ENCODE measurements around the gene PSME2.
A peak's percentile ranks its signal among the peaks of the same experiment; 100 is the strongest.

PSME2 gene, protein sequence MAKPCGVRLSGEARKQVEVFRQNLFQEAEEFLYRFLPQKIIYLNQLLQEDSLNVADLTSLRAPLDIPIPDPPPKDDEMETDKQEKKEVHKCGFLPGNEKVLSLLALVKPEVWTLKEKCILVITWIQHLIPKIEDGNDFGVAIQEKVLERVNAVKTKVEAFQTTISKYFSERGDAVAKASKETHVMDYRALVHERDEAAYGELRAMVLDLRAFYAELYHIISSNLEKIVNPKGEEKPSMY

DNA sequence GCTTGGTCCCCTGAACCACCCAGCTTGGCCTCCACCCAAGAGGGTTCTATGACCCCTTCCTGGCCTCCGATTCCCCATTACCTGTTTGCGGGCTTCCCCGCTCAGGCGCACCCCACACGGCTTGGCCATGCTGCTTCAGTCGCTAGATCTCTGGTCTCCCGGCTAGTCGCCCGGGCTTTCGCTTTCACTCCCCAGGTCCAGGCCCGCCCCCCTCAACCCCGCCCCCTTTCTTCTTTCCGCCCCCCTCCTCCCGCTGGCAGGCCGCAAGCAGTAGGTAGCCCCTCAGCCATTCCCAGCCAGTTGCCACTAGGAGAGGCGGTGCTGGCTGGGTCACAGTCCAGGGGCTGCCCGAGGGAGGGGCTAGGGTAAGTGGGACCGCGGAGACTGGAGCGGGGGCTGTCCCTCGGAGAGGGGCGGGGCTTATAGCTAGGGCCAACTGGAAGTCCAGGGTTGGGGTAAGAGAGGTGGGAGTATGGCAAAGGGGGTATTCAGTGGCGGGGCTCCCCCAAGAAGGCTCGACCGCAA is at the start of gene PSME2:
Gene PSME2 (minus strand): TSS at position 158 of the 525 bp plus-strand sequence. CDS start 29 bp downstream, at position 129.
- peak; percentile 94 for DNase-seq

DNA sequence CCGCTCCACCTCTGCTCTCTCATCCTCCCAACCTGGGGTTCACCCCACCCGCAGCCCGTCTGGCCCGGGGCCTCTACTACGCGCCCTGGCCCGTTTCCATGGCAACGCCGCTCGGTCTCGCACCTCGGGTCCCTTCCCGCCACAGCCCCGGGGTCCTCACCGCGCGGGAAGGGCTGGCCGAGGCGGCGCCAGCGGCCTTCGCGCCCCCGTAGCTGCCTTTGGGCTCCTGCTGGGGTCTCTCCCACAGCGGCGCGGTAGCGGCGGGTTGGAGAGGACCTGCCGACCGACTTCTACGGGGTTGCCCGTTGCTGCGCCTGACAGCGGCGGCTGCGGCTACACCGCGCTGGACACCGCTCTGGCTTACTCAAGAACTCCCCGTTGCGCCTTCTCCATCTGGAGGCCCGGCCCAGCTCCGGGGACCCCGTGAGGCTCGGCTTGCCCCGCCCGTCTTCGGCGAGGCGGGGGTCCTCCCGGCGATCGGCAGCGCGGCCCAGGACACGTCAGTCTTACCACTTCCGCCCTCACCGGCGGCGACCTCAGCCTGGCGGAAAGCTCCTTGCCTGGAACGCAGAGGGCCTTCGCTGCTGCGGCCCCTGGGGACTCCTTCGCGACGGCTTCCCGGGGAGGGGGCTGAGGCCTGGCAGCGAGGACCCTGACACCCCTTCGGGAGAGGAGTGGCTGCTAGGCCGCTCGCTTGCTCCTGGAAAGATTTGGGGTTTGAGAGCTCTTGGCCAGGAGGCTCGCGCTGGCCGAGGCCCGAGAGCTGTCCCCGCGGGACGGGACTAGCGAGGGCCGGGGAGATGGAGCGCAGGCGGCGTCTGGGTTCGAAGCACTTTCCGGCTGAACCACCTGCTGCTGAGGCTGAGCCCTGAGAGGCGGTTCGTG is 49.0 kb upstream of the PSME2 start, which contains the start of gene TM9SF1:
Gene TM9SF1 (minus strand): TSS at position 256 of the 885 bp plus-strand sequence. CDS start 422 bp downstream, outside the sequence.
- peak; percentile 55 for DNase-seq

DNA sequence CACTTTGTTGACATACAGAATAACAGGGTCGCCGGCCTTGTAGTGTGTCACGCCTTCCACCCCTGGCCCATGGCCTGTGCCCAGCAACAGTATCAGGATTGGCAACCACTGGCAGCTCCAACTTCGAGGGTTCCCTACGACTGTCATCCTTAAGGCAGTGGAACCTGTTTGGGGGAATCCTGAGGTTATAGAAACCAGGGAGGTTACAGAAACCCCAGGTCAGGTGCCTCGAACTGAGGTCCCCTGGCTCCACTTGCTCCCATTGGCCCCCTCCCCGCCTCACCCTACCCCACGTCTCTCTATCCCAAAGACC is 48.4 kb upstream of the PSME2 start:
- DNase-seq: no peak

DNA sequence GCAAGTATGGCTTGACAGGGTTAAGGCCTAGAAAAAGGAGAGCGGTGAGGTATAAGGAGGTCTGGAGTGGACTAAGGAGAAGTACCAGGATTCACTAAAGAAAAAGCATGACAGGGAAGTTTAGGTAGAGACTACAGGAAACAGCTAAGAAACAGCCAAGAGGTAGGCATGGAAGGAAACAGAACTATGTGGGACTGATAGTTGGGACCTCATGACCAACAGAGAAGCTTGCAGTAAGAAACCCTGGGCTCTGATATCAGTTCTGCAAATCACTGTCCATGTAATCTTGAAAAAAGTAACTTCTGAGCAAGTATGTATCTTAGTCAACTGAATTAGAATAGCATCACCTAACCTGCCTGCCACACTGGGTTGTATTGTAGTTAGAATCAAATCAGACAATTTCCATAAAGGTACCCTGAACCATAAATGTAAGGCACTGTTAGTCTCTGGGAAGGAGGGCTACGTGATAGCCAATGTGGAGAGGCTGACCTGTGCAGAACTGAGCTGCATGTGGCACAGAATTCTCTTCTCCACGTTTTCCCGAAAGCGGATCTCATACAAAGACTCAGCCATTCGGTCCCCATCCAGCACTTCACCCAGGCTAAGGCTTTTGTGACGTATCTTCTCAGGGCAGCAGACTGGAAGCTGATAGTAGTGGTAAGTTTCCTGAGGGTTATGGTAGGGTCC is 47.9 kb upstream of the PSME2 start:
- DNase-seq: no peak

DNA sequence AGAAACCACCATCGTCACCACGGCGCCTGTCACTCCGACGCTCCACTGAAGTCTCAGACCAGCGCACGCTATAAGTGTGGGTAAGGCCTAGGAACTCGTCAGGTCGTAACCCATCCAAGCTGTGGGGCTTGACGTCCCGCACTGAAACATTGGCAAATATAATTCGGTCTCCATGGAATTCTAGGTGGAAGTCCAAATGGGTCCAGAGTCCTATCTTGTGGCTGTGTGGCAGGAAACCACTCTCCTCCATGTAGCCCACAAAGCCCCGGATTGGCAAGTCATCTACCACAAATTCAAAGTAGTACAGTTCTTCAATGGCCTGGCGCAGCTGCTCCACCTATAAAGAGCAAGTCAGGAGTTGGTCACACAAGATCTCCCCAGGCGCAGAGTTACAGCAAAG is 46.5 kb upstream of the PSME2 start:
- no peak for DNase-seq

DNA sequence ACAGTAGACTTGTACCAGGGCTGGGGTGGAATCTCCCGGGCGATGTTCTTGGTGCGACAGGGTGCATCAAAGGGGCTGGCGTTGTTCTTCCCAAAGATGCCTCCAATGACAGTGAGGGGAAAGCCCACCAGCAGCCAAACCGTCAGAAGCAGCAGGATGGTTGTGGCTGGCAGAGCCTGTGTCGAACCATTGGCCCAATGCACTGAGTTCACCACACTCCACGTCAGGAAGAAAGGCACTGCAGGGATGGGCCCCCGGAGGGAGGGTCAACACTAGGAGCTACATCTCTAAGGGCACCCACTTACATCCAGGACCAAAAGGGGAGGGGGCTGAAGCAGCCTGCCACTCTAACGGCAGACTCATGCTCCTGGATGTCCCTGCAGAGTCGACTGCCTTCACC is 44.0 kb upstream of the PSME2 start:
- no peak for DNase-seq

DNA sequence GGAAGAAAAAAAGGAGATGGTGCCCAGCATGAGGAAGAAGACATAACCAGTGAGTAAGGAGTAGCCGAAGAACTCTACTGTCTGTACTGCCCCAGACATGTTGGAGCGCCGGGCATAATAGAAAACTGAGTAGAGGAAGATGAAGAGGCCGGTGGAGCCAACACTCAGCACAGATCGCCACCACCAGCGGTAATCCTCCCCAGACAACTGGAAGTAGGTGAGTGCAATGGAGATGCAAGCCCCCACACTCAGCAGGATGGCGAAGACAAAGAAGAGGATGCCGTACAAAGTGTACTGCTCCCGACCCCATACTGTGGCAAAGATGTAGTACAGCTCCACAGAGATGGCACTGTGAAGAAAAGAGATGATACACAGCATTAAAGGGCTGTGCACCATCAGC is 43.0 kb upstream of the PSME2 start:
- DNase-seq: no peak

DNA sequence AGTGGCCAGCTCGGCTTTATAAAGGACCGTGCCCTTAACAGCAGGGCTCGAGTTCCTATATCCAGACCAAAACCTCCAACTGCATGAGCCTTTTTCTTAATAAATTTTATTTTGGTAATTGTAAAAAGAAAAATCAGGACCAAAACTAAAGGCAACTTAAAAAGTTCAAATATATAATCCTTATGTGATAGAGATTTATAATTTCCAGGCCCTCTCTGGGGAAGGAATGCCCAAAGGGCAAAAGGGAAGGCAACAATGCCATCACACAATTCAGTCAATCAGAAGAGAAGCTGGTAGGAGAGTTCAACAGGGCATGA is 42.6 kb upstream of the PSME2 start:
- DNase-seq: no peak

DNA sequence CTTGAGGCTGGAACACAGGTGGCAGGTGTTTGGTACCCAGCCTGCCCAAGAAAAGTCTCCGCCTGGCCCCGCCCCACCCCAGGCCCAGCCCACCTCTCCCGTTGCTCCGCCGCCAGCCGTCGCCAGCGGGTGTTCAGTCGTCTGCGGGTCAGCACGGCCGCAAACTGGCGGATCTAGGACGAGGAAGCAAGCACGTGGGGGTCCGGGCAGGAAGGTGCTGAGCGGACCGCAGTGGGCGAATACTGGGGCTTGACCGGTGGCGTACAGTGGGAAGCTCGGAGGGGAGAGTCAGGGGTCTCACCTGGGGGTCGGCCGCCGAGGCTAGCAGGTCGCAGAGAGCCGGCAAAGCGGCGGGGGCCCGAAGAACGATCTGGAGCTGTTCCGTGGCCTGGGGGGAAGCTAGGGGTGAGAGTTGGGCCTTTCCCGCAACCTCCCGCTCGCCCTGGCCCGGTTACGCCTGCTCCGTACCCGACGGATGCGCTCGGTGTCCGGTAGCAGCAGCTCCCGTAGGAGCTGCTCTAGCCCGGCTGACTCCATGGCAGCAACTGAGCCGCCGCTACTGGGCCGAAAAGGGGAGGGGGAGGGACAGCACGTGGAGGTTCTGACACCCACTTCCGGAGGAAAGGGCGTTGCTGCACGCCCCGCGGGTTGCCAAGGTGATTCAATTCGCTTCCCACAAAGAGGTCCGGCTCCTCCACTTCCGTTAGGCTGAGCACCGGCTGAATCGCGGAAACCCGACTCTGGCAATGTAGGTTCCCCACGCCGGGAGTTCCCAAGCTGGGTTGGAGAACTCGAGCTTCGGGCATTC is 42.0 kb upstream of the PSME2 start, which contains the start of gene IPO4:
Gene IPO4 (minus strand): TSS at position 566 of the 808 bp plus-strand sequence. CDS start 29 bp downstream, at position 537.
- DNase-seq: peak; percentile 96

DNA sequence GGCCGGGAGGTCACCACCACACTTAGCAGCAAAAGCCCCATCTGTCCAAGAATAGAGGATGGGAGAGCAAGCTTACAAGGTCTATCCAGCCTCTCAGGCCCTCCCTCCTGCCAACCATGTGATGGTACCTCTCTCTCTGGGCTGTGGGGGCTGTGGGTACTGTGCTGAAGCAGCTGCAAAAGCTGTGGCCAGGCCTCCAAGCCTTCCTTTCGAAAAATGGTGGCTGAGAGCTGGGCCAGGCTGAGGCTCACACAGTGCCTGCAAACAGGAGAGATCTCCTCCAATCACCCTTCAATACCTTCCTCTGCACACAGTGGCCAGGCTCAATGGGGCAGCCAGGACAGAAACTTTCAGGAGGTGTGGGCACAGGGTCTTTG is 41.1 kb upstream of the PSME2 start:
- DNase-seq: no peak

DNA sequence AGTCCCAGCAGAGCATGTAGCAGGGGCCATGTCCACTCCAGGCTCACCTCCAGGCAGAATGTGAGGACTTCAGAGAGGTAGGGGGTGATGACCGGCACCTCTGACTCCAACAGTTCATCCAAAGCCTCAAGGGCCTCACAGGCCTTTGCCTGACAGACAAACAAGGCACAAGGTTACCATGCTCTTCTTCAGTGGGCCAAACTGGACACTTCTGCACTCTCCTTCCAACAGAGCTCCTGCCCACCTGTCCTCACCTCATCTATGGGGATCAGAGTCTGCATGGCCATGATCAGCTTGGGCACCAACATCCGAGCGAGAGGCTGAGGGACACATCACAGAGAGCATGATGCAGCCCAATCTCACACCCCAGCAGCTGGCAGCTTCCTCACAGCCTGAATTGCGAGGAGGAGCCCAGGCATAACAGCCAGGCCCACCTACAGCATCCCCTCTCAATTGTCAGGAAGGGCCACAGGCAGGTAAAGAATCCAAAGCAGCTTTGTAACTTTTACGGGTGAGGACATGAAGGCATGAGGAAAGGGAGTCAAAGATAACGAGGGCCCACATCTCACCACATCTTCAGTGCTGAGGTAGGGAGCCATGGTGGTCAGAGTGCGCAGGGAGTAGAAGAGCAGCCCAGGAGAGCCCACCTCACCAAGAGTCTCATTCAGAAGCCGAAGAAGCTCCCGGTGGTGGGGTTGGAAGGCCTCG is 40.6 kb upstream of the PSME2 start:
- no peak for DNase-seq

DNA sequence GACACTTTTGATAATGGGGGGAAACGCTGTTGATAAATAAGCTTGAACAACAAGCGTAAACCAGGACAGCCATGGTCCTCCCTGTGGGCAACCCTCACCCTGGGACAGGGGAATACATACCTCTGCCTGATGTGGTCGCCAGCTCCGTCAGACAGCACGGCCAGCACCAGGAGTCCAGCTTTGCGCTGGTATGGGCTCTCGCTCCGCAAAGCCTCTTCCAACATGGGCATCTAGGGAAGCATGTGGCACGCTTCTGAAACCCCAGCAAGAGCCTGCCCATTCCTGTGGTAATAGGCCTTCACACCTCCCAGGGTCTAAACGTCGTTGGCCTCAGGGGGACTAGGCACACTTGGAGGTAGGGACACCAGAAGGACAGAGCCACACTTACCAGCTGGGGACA is 39.3 kb upstream of the PSME2 start:
- DNase-seq: no peak

DNA sequence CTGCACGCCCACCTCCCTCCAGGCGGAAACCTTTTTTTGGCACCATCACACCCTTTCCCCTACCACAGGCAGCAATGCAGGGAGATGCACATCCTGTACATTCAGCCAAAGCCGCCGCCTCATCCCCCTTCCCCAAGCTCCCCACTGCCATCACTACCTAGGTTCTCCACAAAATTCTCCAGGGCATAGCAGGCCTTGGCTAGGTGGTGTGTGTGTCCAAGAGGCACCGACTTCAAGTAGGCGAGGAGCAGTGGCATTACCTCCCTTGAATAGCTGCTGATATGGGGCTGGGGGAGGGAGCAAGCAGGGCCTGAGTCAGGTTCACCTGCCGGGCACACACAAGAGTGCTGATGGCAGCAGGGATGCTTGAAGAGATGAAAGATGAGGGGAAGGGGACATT is 38.6 kb upstream of the PSME2 start:
- no peak for DNase-seq

DNA sequence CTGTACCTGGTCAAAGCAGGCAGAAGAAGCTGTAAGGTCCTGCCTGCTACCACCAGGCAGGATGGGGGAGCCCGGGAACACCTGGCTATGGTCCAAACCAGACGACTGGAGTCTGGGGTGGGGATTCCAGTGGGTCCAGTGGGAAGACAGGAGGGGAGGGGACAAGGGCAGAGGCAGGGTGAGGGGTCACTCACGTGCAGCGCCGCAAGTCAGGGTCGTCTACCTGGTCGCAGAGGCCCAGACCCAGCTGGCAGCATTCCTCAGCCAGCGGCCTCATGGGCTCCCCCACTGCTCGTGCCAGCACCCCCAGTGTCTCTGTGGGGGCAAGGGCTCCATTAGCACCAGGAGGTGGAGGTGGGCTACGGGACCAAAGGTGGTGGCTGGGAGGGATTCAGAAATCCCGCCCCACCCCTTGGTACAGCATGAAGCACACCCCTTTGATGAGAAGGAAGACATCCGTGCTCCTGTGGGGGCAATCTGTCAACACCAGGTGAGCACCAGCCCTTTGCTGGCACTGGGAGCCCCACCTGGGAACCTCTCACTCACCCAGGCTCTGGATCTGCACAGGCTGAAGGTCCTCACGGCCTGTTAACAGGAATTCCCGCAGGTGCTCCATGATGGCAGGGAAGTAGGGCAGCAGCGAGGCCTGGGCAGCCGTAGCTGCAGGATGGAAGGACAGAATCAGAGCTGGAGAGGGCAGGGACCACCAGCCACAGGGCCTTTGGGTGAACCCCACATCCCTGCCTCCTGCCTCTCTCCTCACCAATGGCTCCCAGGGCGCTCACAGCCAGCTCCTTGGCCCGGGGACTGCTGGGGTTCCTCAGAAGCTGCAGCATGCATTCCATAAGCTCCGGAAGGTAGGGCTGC is 37.9 kb upstream of the PSME2 start:
- DNase-seq: no peak

DNA sequence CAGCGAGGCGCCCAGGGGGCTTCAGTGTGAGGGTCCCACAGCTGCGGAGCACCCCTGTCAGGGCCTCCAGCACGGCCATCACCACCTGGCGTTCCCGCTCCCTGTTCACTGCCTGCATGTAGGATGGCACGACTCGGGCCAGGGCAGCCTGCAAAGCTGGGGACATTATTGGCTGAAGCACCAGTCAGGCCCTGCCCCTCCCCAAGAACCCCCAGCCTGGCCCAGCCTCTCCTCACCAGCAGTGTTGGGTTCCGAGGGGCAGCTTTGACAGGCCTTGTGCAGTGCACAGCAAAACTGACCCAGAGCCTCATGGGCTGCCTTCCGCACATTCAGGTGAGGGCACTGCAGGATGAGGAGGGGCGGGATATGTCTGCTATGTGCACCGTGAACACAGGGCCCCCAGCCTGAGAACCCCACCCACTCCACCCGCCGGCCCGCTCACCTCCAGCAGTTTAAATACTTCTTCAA is 36.6 kb upstream of the PSME2 start:
- DNase-seq: no peak

DNA sequence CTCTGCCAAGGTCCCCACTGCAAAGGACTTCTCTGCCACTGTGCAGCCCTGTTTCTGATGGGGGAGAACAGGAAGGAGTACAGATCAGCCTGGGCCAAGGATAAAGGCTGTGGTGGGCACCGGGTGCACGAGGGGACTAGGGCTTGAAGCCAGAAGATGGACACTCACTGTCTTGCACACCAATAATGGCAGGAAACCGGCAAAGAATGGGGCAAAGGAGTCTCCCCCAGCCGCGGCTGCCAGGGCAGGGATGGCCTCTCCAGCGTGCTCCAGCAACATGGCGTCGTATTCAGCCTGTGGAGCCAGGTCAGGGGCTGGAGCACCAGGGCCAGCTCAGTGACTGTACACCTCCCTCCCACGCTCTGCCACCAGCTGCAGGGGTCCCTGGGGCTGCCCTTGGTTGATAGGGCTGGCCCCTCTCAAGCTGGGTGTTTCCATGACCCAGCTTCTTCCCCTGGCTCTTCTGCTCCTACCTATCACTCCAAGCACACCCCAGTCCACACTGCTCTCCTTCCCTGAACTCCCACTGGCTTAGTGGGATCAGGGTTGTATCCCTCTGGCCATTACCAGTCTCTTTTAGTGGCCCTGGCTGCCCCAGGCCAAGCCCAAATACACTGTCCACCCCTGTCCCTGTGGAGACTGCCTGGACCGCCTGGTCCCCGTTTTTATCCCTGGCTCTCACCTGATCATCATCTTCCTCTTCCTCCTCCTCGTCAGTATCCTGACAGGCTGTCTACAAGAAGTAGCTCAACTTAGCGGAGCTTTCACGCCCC is 35.9 kb upstream of the PSME2 start:
- no peak for DNase-seq

DNA sequence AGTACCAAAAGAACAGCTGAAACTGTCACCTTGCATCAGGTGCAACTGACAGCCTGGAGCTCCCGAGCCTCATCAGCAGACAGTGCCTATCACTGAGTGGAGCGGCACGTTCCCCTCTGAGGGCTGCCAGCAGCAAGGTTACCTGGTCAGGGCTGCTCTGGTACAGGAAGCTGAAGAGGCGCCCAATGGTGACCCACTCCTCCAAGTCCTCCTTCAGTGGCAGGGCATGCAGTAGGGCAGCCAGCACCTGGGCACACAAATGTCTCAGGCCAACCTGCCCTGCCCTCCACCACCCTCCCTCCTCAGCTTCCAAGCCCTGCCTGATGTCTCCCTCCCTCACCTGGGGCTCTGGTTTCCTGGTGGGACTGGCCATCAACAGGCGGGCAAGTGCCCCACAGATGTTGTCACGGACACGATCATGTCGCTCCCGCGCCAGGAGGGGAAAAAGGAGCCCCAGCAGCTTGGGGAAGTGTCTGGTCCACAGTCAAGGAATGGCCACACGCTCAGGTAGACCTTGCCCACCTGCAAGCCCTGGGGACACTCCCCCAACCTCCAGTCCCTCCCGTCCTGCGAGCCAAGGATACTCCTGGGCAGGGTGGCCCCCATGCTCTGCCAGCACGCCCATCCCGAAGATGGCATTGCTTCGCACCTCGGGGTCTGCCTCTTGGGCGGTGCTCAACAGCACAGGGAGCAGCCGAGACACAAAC is 35.1 kb upstream of the PSME2 start:
- no peak for DNase-seq

DNA sequence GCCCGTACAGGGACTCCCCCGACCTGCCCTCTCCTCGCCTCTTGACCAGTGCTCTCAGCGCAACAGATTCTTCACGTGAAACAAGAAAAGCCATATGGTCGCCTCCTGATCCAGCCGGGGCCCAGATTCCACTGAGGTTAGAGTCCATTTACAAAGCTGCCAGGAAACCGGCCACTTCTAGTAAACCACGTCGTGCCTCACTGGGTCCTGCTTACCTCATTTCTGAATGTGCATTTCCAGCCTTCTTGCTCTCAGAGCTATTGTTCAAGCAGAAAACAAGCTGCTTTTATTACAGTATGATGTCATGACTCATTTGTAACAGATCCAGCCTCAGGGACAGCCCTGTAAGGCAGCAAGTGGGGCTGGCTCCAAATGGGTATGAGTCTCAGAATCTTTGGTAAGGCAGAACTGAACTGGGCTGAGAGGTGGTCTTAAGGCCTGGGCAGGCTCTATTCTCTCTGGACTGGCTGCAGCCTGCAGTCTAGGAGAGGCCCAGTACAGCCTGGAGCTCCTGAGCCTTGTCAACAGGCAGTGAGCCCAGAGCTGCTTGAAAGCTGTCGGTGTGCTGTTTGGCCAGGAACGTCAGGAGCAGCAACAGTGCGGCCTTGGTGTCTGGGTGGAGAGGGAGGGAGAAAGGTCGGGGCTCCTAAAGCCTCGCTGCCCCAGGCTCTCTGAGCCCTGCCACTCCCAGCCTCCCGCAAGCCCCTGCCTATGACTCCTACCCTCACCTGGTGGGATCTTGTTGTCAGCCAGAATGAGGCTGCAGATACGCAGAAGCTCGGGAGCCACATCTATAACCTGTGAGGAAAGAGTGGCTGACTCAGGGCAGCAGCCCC is 33.8 kb upstream of the PSME2 start:
- no peak for DNase-seq
